Mesothelial cell of epicardium (in vitro differentiated cells): Measurements from ENCODE around the gene RPS6KC1. TPM values are rescaled to one million over a fixed set of nuclear protein-coding genes. Genes with fewer than 3 reads are reported as not detected.

Source experiments
- DNase-seq, 2 experiments: peaks; one replicate each; pipeline ENCODE4 v3.0.0; 2021; ENCODE audit warnings: low spot score in 2 of 2; ENCODE audit not compliant: unreplicated experiment in 2 of 2
- H3K27ac Mint-ChIP-seq: 2 replicates; pipeline ENCODE4 v1.8.0; 2021; ENCODE audit warnings: mixed read lengths
- H3K27me3 Mint-ChIP-seq: 2 replicates; pipeline ENCODE4 v1.8.0; 2021; ENCODE audit warnings: low read depth, mixed read lengths
- H3K36me3 Mint-ChIP-seq: 2 replicates; pipeline ENCODE4 v1.8.0; 2021; ENCODE audit warnings: mixed read lengths
- H3K4me1 Mint-ChIP-seq: 2 replicates; pipeline ENCODE4 v1.8.0; 2021; ENCODE audit warnings: mixed read lengths
- H3K4me3 Mint-ChIP-seq: 2 replicates; pipeline ENCODE4 v1.8.0; 2021; ENCODE audit warnings: mild to moderate bottlenecking, moderate library complexity, mixed read lengths
- H3K9me3 Mint-ChIP-seq: 2 replicates; pipeline ENCODE4 v1.8.0; 2021; ENCODE audit warnings: mixed read lengths
- CTCF ChIP-seq: fragments of 200-600 bp; sonication (generic); IDR thresholded peaks from one replicate; pipeline ENCODE4 v1.5.0; 2021; ENCODE audit warnings: antibody characterized with exemption; ENCODE audit not compliant: unreplicated experiment
- total RNA-seq: library from RNA; stranded (reverse); gene quantifications from 3 replicates; pipeline ENCODE4 v1.2.1, GENCODE V29; 2021

Gene RPS6KC1
- total RNA-seq, 1 donor from 2014 or later: 28.5 TPM

GRCh38 chr1:213123536-213123935 lies 72.5 kb downstream of the RPS6KC1 start:
- DNase-seq: no peak
- no peak overlapping the region for H3K4me3 Mint-ChIP-seq
- peak overlapping the region; percentile 52 for H3K27ac Mint-ChIP-seq
- peaks cover 6% of the 10 kb centered on the region for H3K36me3 Mint-ChIP-seq
- no peak for TF ChIP-seq CTCF
- no peaks in the 10 kb centered on the region for H3K9me3 Mint-ChIP-seq
- H3K4me1 Mint-ChIP-seq: peaks cover 38% of the 10 kb centered on the region
- H3K27me3 Mint-ChIP-seq: no peaks in the 10 kb centered on the region

GRCh38 chr1:213124590-213124989 lies 73.5 kb downstream of the RPS6KC1 start:
- Mint-ChIP-seq H3K4me1 (peaks cover 35% of the 10 kb centered on the region), H3K27me3 (no peaks in the 10 kb centered on the region), H3K36me3 (peaks cover 6% of the 10 kb centered on the region), H3K4me3 (no peak overlapping the region), H3K9me3 (no peaks in the 10 kb centered on the region), H3K27ac (no peak overlapping the region)
- no peak for DNase-seq
- TF ChIP-seq CTCF: no peak

- TF ChIP-seq CTCF: no peak
- no peaks in the 10 kb centered on the region for H3K27me3 Mint-ChIP-seq
- DNase-seq: no peak
- peaks cover 6% of the 10 kb centered on the region for H3K36me3 Mint-ChIP-seq
- peaks cover 25% of the 10 kb centered on the region for H3K4me1 Mint-ChIP-seq
- H3K9me3 Mint-ChIP-seq: no peaks in the 10 kb centered on the region
- H3K27ac Mint-ChIP-seq: no peak overlapping the region
- no peak overlapping the region for H3K4me3 Mint-ChIP-seq
Observed at GRCh38 chr1:213125643-213126042, 74.6 kb downstream of the RPS6KC1 start.

GRCh38 chr1:213127074-213127473 lies 76.0 kb downstream of the RPS6KC1 start:
- H3K4me3 Mint-ChIP-seq: no peak overlapping the region
- H3K36me3 Mint-ChIP-seq: peaks cover 6% of the 10 kb centered on the region
- peaks cover 25% of the 10 kb centered on the region for H3K4me1 Mint-ChIP-seq
- no peak overlapping the region for H3K27ac Mint-ChIP-seq
- no peaks in the 10 kb centered on the region for H3K9me3 Mint-ChIP-seq
- no peak for DNase-seq
- TF ChIP-seq CTCF: no peak
- no peaks in the 10 kb centered on the region for H3K27me3 Mint-ChIP-seq

GRCh38 chr1:213131851-213132655 lies 81.0 kb downstream of the RPS6KC1 start:
- Mint-ChIP-seq H3K36me3 (peaks cover 8% of the 10 kb centered on the region), H3K9me3 (no peaks in the 10 kb centered on the region), H3K4me3 (no peak overlapping the region), H3K27ac (no peak overlapping the region), H3K4me1 (peaks cover 15% of the 10 kb centered on the region), H3K27me3 (no peaks in the 10 kb centered on the region)
- DNase-seq: no peak
- TF ChIP-seq CTCF: no peak
